Measurements from ENCODE around the gene TNNC1. TPM values are rescaled to one million over a fixed set of nuclear protein-coding genes. Genes with fewer than 3 reads are reported as not detected.

TNNC1 gene
- total and polyA plus RNA-seq, 2 of the 13 experiments (the other 11 are each of a cell fraction or from before 2014, with no cell fraction given): 11.8 to 36.4 TPM

Other genes starting within 250 kb of the TNNC1 start
- not detected in 2 replicates for gene TLR9, start 228.4 kb downstream of the TNNC1 start, total RNA-seq (2016; rRNA removed; fragmentation: Illumina TruSeq; extraction: Trizol)
- 0.08 TPM in 1 of 2 replicates, not detected in the other for gene TLR9, start 228.4 kb downstream of the TNNC1 start, polyA plus RNA-seq (2011; rRNA removed)
- 45.5 and 49.1 TPM in 2 replicates for gene TWF2, start 214.9 kb downstream of the TNNC1 start, total RNA-seq (2016; rRNA removed; fragmentation: Illumina TruSeq; extraction: Trizol)
- gene TWF2, start 214.9 kb downstream of the TNNC1 start, polyA plus RNA-seq (2011; rRNA removed): 108 and 123 TPM in 2 replicates
- 1.5 and 2.5 TPM in 2 replicates for gene PPM1M, start 208.3 kb downstream of the TNNC1 start, total RNA-seq (2016; rRNA removed; fragmentation: Illumina TruSeq; extraction: Trizol)
- gene PPM1M, start 208.3 kb downstream of the TNNC1 start, polyA plus RNA-seq (2011; rRNA removed): 5.9 and 6.9 TPM in 2 replicates
- 59.5 and 62.0 TPM in 2 replicates for gene WDR82, start 175.4 kb downstream of the TNNC1 start, total RNA-seq (2016; rRNA removed; fragmentation: Illumina TruSeq; extraction: Trizol)
- 39.1 and 41.9 TPM in 2 replicates for gene WDR82, start 175.4 kb downstream of the TNNC1 start, polyA plus RNA-seq (2011; rRNA removed)
- gene GLYCTK, start 166.2 kb downstream of the TNNC1 start, total RNA-seq (2016; rRNA removed; fragmentation: Illumina TruSeq; extraction: Trizol): 91.7 and 126 TPM in 2 replicates
- gene GLYCTK, start 166.2 kb downstream of the TNNC1 start, polyA plus RNA-seq (2011; rRNA removed): 70.0 and 102 TPM in 2 replicates
- 0.42 and 0.64 TPM in 2 replicates for gene DNAH1, start 137.7 kb downstream of the TNNC1 start, total RNA-seq (2016; rRNA removed; fragmentation: Illumina TruSeq; extraction: Trizol)
- gene DNAH1, start 137.7 kb downstream of the TNNC1 start, polyA plus RNA-seq (2011; rRNA removed): 3.5 and 4.8 TPM in 2 replicates
- 46.9 and 59.1 TPM in 2 replicates for gene BAP1, start 44.0 kb downstream of the TNNC1 start, total RNA-seq (2016; rRNA removed; fragmentation: Illumina TruSeq; extraction: Trizol)
- gene BAP1, start 44.0 kb downstream of the TNNC1 start, polyA plus RNA-seq (2011; rRNA removed): 66.1 and 67.1 TPM in 2 replicates
- 4.5 and 5.2 TPM in 2 replicates for gene PHF7, start 43.4 kb downstream of the TNNC1 start, total RNA-seq (2016; rRNA removed; fragmentation: Illumina TruSeq; extraction: Trizol)
- 8.8 and 12.6 TPM in 2 replicates for gene PHF7, start 43.4 kb downstream of the TNNC1 start, polyA plus RNA-seq (2011; rRNA removed)
- gene SEMA3G, start 8.9 kb downstream of the TNNC1 start, total RNA-seq (2016; rRNA removed; fragmentation: Illumina TruSeq; extraction: Trizol): 2.0 and 6.1 TPM in 2 replicates
- gene SEMA3G, start 8.9 kb downstream of the TNNC1 start, polyA plus RNA-seq (2011; rRNA removed): 8.3 and 13.4 TPM in 2 replicates
- 15.3 and 27.0 TPM in 2 replicates for gene NISCH, start 1.6 kb upstream of the TNNC1 start, total RNA-seq (2016; rRNA removed; fragmentation: Illumina TruSeq; extraction: Trizol)
- gene NISCH, start 1.6 kb upstream of the TNNC1 start, polyA plus RNA-seq (2011; rRNA removed): 47.6 and 63.0 TPM in 2 replicates
- gene STAB1, start 41.3 kb upstream of the TNNC1 start, total RNA-seq (2016; rRNA removed; fragmentation: Illumina TruSeq; extraction: Trizol): 0.09 and 0.28 TPM in 2 replicates
- gene STAB1, start 41.3 kb upstream of the TNNC1 start, polyA plus RNA-seq (2011; rRNA removed): 0.34 and 0.59 TPM in 2 replicates
- 105 and 131 TPM in 2 replicates for gene NT5DC2, start 79.8 kb upstream of the TNNC1 start, total RNA-seq (2016; rRNA removed; fragmentation: Illumina TruSeq; extraction: Trizol)
- gene NT5DC2, start 79.8 kb upstream of the TNNC1 start, polyA plus RNA-seq (2011; rRNA removed): 217 and 240 TPM in 2 replicates
- gene UQCC5, start 82.6 kb upstream of the TNNC1 start, total RNA-seq (2016; rRNA removed; fragmentation: Illumina TruSeq; extraction: Trizol): 29.5 and 33.7 TPM in 2 replicates
- gene UQCC5, start 82.6 kb upstream of the TNNC1 start, polyA plus RNA-seq (2011; rRNA removed): 15.4 and 15.7 TPM in 2 replicates
- gene PBRM1, start 231.9 kb upstream of the TNNC1 start, total RNA-seq (2016; rRNA removed; fragmentation: Illumina TruSeq; extraction: Trizol): 33.2 and 47.0 TPM in 2 replicates
- 9.6 and 10.9 TPM in 2 replicates for gene PBRM1, start 231.9 kb upstream of the TNNC1 start, polyA plus RNA-seq (2011; rRNA removed)
- gene GNL3, start 232.0 kb upstream of the TNNC1 start, total RNA-seq (2016; rRNA removed; fragmentation: Illumina TruSeq; extraction: Trizol): 257 and 281 TPM in 2 replicates
- 91.7 and 129 TPM in 2 replicates for gene GNL3, start 232.0 kb upstream of the TNNC1 start, polyA plus RNA-seq (2011; rRNA removed)

All from HepG2 (cell line).